HEK293 (cell line): Measurements from ENCODE around the gene TPPP3.
A peak's percentile ranks its signal among the peaks of the same experiment; 100 is the strongest.

Source experiments
- CTCF ChIA-PET: fragments of 350-600 bp; formaldehyde crosslinking; extraction: SDS; loops from one replicate; lab custom pipeline; 2021; ENCODE audit warnings: antibody characterized with exemption; lab: Yijun Ruan, JAX
- POLR2A ChIA-PET: fragments of 300-600 bp; formaldehyde crosslinking; extraction: SDS; loops from one replicate; lab custom pipeline; 2020; ENCODE audit warnings: antibody characterized with exemption, inconsistent platforms; lab: Yijun Ruan, JAX
- H3K27ac ChIP-seq: fragments of 200-500 bp; sonication (Bioruptor generic); 2 replicates; pipeline ENCODE4 v1.5.1; 2014; ENCODE audit warnings: low read depth, low read length, control low read depth, inconsistent platforms; ENCODE audit errors: extremely low read depth
- H3K36me3 ChIP-seq, 2 experiments: fragments of 200-500 bp in 1 of 2; sonication (Bioruptor generic) in 1 of 2; 1 replicate in 1 of 2; 2 replicates in 1 of 2; pipeline ENCODE4 v1.5.1; 2014 to 2017; ENCODE audit warnings: inconsistent platforms in 2 of 2, low read length in 2 of 2; ENCODE audit not compliant: control insufficient read depth in 2 of 2, insufficient read depth in 1 of 2
- H3K4me1 ChIP-seq: fragments of 200-500 bp; sonication (Bioruptor generic); 2 replicates; pipeline ENCODE4 v1.5.1; 2014; ENCODE audit warnings: mild to moderate bottlenecking, low read length, inconsistent platforms; ENCODE audit not compliant: control insufficient read depth, insufficient read depth
- H3K4me3 ChIP-seq: 2 replicates; pipeline ENCODE4 v1.5.1; 2011; ENCODE audit warnings: low read depth, mild to moderate bottlenecking, control low read depth, low read length, moderate library complexity
- H3K9me3 ChIP-seq: fragments of 200-500 bp; sonication (Bioruptor generic); 2 replicates; pipeline ENCODE4 v1.5.1; 2014; ENCODE audit warnings: low read depth, low read length, inconsistent platforms; ENCODE audit not compliant: control insufficient read depth, insufficient read depth
- HOXA7 ChIP-seq: sonication (generic); formaldehyde crosslinking; IDR thresholded peaks from 2 replicates; pipeline ENCODE4 v1.8.1; 2022; ENCODE audit warnings: missing genetic modification reagents, borderline replicate concordance
- KLF1 ChIP-seq: fragments of 450-650 bp; formaldehyde crosslinking; IDR thresholded peaks from 2 replicates; pipeline ENCODE4 v1.5.1; 2016; ENCODE audit warnings: missing biosample characterization, missing genetic modification characterization
- KLF8 ChIP-seq: fragments of 450-650 bp; formaldehyde crosslinking; IDR thresholded peaks from 2 replicates; pipeline ENCODE4 v1.5.1; 2016; ENCODE audit warnings: missing biosample characterization, missing genetic modification characterization
- MYNN ChIP-seq: fragments of 450-650 bp; formaldehyde crosslinking; IDR thresholded peaks from 2 replicates; pipeline ENCODE4 v1.5.1; 2016; ENCODE audit warnings: missing biosample characterization, missing genetic modification characterization, borderline replicate concordance
- PRDM2 ChIP-seq: fragments of 450-650 bp; formaldehyde crosslinking; IDR thresholded peaks from 2 replicates; pipeline ENCODE4 v1.5.1; 2016; ENCODE audit warnings: missing biosample characterization, missing genetic modification characterization, borderline replicate concordance
- SP2 ChIP-seq: fragments of 450-650 bp; formaldehyde crosslinking; IDR thresholded peaks from 2 replicates; pipeline ENCODE4 v1.5.1; 2016; ENCODE audit warnings: missing biosample characterization, missing genetic modification characterization
- TCF7L2 ChIP-seq: IDR thresholded peaks from 2 replicates; pipeline ENCODE4 v1.6.1; 2011; ENCODE audit warnings: low read depth, mild to moderate bottlenecking, inconsistent platforms, low read length, moderate library complexity, borderline replicate concordance
- ZEB2 ChIP-seq: fragments of 450-650 bp; formaldehyde crosslinking; IDR thresholded peaks from 2 replicates; pipeline ENCODE4 v1.5.1; 2016; ENCODE audit warnings: missing biosample characterization, missing genetic modification characterization
- ZFHX2 ChIP-seq: fragments of 450-650 bp; formaldehyde crosslinking; conservative IDR thresholded peaks from 2 replicates; pipeline ENCODE4 v1.5.1; 2016; ENCODE audit warnings: missing biosample characterization, missing genetic modification characterization
- ZFP37 ChIP-seq: fragments of 450-650 bp; formaldehyde crosslinking; IDR thresholded peaks from 2 replicates; pipeline ENCODE4 v1.5.1; 2016; ENCODE audit warnings: missing biosample characterization, missing genetic modification characterization
- ZNF175 ChIP-seq: fragments of 450-650 bp; formaldehyde crosslinking; IDR thresholded peaks from 2 replicates; pipeline ENCODE4 v1.5.1; 2016; ENCODE audit warnings: missing biosample characterization, missing genetic modification characterization
- ZNF214 ChIP-seq: fragments of 450-650 bp; formaldehyde crosslinking; IDR thresholded peaks from 2 replicates; pipeline ENCODE4 v1.5.1; 2017; ENCODE audit warnings: missing biosample characterization, mild to moderate bottlenecking, missing genetic modification characterization, borderline replicate concordance
- ZNF280C ChIP-seq: fragments of 450-650 bp; formaldehyde crosslinking; IDR thresholded peaks from 2 replicates; pipeline ENCODE4 v1.5.1; 2016; ENCODE audit warnings: missing biosample characterization, missing genetic modification characterization
- ZNF311 ChIP-seq: fragments of 450-650 bp; formaldehyde crosslinking; IDR thresholded peaks from 2 replicates; pipeline ENCODE4 v1.5.1; 2017; ENCODE audit warnings: missing biosample characterization, missing genetic modification characterization, borderline replicate concordance
- ZNF335 ChIP-seq: fragments of 450-650 bp; formaldehyde crosslinking; conservative IDR thresholded peaks from 2 replicates; pipeline ENCODE4 v1.5.1; 2016; ENCODE audit warnings: missing biosample characterization, missing genetic modification characterization
- ZNF416 ChIP-seq: fragments of 450-650 bp; formaldehyde crosslinking; IDR thresholded peaks from 2 replicates; pipeline ENCODE4 v1.5.1; 2016; ENCODE audit warnings: missing biosample characterization, missing genetic modification characterization
- ZNF473 ChIP-seq: fragments of 450-650 bp; formaldehyde crosslinking; IDR thresholded peaks from 2 replicates; pipeline ENCODE4 v1.5.1; 2017; ENCODE audit warnings: missing biosample characterization, missing genetic modification characterization
- ZNF48 ChIP-seq: fragments of 450-650 bp; formaldehyde crosslinking; IDR thresholded peaks from 2 replicates; pipeline ENCODE4 v1.5.1; 2016; ENCODE audit warnings: missing biosample characterization, missing genetic modification characterization
- ZNF585B ChIP-seq: fragments of 450-650 bp; formaldehyde crosslinking; IDR thresholded peaks from 2 replicates; pipeline ENCODE4 v1.5.1; 2016; ENCODE audit warnings: missing biosample characterization, missing genetic modification characterization
- ZNF626 ChIP-seq: fragments of 450-650 bp; sonication (Bioruptor Pico); formaldehyde crosslinking; IDR thresholded peaks from 2 replicates; pipeline ENCODE4 v1.5.1; 2018; ENCODE audit warnings: missing biosample characterization, missing genetic modification characterization, inconsistent platforms
- ZNF692 ChIP-seq: fragments of 450-650 bp; formaldehyde crosslinking; IDR thresholded peaks from 2 replicates; pipeline ENCODE4 v1.5.1; 2016; ENCODE audit warnings: missing biosample characterization, missing genetic modification characterization
- ZNF704 ChIP-seq: fragments of 450-650 bp; formaldehyde crosslinking; IDR thresholded peaks from 2 replicates; pipeline ENCODE4 v1.5.1; 2016; ENCODE audit warnings: missing biosample characterization, missing genetic modification characterization
- ZNF747 ChIP-seq: fragments of 450-650 bp; formaldehyde crosslinking; IDR thresholded peaks from 2 replicates; pipeline ENCODE4 v1.5.1; 2016; ENCODE audit warnings: missing biosample characterization, missing genetic modification characterization

The TPPP3 gene

GRCh38 chr16:67391424-67392300, 1.6 kb downstream of the TPPP3 start:
- H3K27ac ChIP-seq = no peak overlapping the region
- ChIA-PET CTCF (interaction anchor here (1.0 to 2.0 kb wide), 3 partner anchors 19 to 36 kb away, joined by 5 to 6 read pairs (median 5); no protein-coding TSS in a partner anchor), POLR2A (no interaction called here)
- TF ChIP-seq ZNF692 (tag by site-specific recombination) (peak; percentile 60; the same call in 1 of the 2 replicates), ZNF335 (tag by site-specific recombination) (peak; percentile 23; the same call in 1 of the 2 replicates), ZFHX2 (tag by site-specific recombination) (0 out of 2 replicates have a peak, but pooled peaks have one; percentile 30), MYNN (tag by site-specific recombination) (peak; percentile 57; the same call in 1 of the 2 replicates), KLF8 (0 out of 2 replicates have a peak, but pooled peaks have one; percentile 17), ZNF48 (tag by site-specific recombination) (no peak), ZNF214 (tag by site-specific recombination) (no peak), KLF1 (peak; percentile 94), ZNF626 (tag by site-specific recombination) (no peak)
- no peak overlapping the region for H3K4me3 ChIP-seq
- H3K36me3 ChIP-seq = no peaks in the 10 kb centered on the region
- no peaks in the 10 kb centered on the region for H3K9me3 ChIP-seq
- peaks cover 12% of the 10 kb centered on the region for H3K4me1 ChIP-seq

GRCh38 chr16:67390816-67391423, 2.4 kb downstream of the TPPP3 start:
- CTCF ChIA-PET = interaction anchor here (0.7 to 2.0 kb wide), 2 partner anchors 11 to 18 kb away, joined by 3 to 5 read pairs; no protein-coding TSS in a partner anchor
- no peak overlapping the region for H3K27ac ChIP-seq
- TF ChIP-seq ZNF747 (tag by site-specific recombination) (no peak), ZNF280C (tag by site-specific recombination) (no peak), ZFP37 (tag by site-specific recombination) (no peak), PRDM2 (tag by site-specific recombination) (no peak), ZNF585B (tag by site-specific recombination) (no peak), TCF7L2 (no peak), ZEB2 (tag by site-specific recombination) (no peak), SP2 (tag by site-specific recombination) (no peak), HOXA7 (CRISPR knock-in tag) (no peak), ZNF175 (no peak), ZNF473 (tag by site-specific recombination) (no peak), ZNF311 (tag by site-specific recombination) (no peak), ZNF416 (tag by site-specific recombination) (no peak), ZNF704 (tag by site-specific recombination) (no peak)

More at GRCh38 chr16:67390816-67391423, 2.4 kb downstream of the TPPP3 start:
- no peaks in the 10 kb centered on the region for H3K36me3 ChIP-seq
- H3K4me1 ChIP-seq = peaks cover 7% of the 10 kb centered on the region
- POLR2A ChIA-PET = no interaction called here
- H3K9me3 ChIP-seq = no peaks in the 10 kb centered on the region
- no peak overlapping the region for H3K4me3 ChIP-seq
